ENCODE results near the gene SLC38A8.

Gene SLC38A8

GRCh38 chr16:83967838-83968305, 74.7 kb downstream of the SLC38A8 start, which contains the start of gene NECAB2:
Gene NECAB2 (plus strand): TSS chr16:83968244. CDS start chr16:83968649, 405 bp downstream.
- peak; percentile 49 for DNase-seq
- peak; percentile 52 for TF ChIP-seq CTCF (IDR thresholded peaks at IDR 0.05; ENCODE audit: low read depth, low read length)
- Histone ChIP-seq H3K4me3 (ENCODE audit: low read depth, low read length) (no peak within 1 kb of the TSS), H3K9me3 (ENCODE audit: severe bottlenecking) (no peaks in the 10 kb centered on the region), H3K27ac (no peak within 1 kb of the TSS), H3K36me3 (no peaks in the 10 kb centered on the region), H3K27me3 (ENCODE audit: insufficient read depth, low read depth, severe bottlenecking) (no peaks in the 10 kb centered on the region)

DNA sequence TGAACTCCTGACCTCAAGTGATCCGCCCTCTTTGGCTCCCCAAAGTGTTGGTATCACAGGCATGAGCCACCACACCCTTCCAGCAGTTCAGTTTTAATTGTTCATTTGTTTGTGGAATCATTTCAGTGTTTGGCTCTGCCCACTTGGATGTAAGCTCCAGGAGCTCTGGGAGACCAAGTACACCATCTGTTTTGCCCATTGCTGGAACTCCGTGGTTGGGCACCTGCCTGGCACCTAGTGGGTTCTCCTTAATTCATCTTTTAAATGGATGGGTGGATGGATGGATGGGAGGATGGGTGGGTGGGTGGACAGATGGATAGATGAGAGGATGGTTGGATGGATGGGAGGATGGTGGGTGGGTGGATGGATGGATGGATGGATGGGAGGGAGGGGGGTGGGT, 75.5 kb downstream of the SLC38A8 start:
- no peak for DNase-seq

GRCh38 chr16:83966153-83966696, 76.4 kb downstream of the SLC38A8 start:
- H3K36me3 ChIP-seq, result no peaks in the 10 kb centered on the region
- no peak overlapping the region for H3K27ac ChIP-seq
- DNase-seq, result no peak
- no peak for TF ChIP-seq CTCF (IDR thresholded peaks at IDR 0.05; ENCODE audit: low read depth, low read length)
- no peak overlapping the region for H3K4me3 ChIP-seq (ENCODE audit: low read depth, low read length)
- H3K27me3 ChIP-seq (ENCODE audit: insufficient read depth, low read depth, severe bottlenecking), result no peaks in the 10 kb centered on the region
- no peaks in the 10 kb centered on the region for H3K9me3 ChIP-seq (ENCODE audit: severe bottlenecking)

More for the DNA sequence above, 75.5 kb downstream of the SLC38A8 start:
- Histone ChIP-seq H3K9me3 (ENCODE audit: severe bottlenecking) (no peaks in the 10 kb centered on the region), H3K27me3 (ENCODE audit: insufficient read depth, low read depth, severe bottlenecking) (no peaks in the 10 kb centered on the region), H3K36me3 (no peaks in the 10 kb centered on the region), H3K4me3 (ENCODE audit: low read depth, low read length) (no peak overlapping the region), H3K27ac (no peak overlapping the region)
- no peak for TF ChIP-seq CTCF (IDR thresholded peaks at IDR 0.05; ENCODE audit: low read depth, low read length)

DNA sequence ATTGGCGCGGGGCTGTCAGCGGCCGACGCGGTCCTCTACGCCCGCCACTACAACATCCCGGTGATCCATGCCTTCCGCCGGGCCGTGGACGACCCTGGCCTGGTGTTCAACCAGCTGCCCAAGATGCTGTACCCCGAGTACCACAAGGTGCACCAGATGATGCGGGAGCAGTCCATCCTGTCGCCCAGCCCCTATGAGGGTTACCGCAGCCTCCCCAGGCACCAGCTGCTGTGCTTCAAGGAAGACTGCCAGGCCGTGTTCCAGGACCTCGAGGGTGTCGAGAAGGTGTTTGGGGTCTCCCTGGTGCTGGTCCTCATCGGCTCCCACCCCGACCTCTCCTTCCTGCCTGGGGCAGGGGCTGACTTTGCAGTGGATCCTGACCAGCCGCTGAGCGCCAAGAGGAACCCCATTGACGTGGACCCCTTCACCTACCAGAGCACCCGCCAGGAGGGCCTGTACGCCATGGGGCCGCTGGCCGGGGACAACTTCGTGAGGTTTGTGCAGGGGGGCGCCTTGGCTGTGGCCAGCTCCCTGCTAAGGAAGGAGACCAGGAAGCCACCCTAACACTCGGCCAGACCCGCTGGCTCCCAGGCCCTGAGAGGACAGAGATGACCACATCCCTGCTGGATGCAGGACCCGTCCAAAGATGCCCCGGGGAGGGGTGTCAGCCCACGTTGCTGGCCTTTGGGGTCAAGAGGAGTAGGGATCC, 77.0 kb downstream of the SLC38A8 start:
- no peak for DNase-seq
- no peak overlapping the region for H3K4me3 ChIP-seq (ENCODE audit: low read depth, low read length)
- no peaks in the 10 kb centered on the region for H3K36me3 ChIP-seq
- no peaks in the 10 kb centered on the region for H3K9me3 ChIP-seq (ENCODE audit: severe bottlenecking)
- no peaks in the 10 kb centered on the region for H3K27me3 ChIP-seq (ENCODE audit: insufficient read depth, low read depth, severe bottlenecking)
- no peak for TF ChIP-seq CTCF (IDR thresholded peaks at IDR 0.05; ENCODE audit: low read depth, low read length)
- no peak overlapping the region for H3K27ac ChIP-seq

DNA sequence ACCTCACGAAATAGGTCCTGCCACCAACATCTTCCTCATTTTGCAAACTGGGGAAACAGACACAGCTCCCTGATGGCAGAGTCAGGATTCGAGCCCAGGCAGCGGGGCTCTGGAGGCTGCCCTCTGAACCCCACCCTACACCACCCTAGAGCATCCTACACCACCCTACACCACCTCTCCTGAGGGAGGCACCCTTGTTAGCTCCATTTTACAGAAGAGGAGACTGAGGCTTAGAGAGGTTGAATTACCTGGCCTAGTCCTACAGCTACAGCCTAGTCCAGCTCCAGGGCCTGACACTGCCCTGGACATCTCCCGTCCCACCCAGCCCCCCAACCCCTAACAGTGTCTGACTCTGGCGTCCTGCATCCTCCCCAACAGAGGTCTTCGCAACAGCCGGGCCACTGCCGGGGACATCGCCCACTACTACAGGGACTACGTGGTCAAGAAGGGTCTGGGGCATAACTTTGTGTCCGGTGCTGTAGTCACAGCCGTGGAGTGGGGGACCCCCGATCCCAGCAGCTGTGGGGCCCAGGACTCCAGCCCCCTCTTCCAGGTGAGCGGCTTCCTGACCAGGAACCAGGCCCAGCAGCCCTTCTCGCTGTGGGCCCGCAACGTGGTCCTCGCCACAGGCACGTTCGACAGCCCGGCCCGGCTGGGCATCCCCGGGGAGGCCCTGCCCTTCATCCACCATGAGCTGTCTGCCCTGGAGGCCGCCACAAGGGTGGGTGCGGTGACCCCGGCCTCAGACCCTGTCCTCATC, 77.7 kb downstream of the SLC38A8 start:
- DNase-seq, result no peak
- no peak overlapping the region for H3K4me3 ChIP-seq (ENCODE audit: low read depth, low read length)

More for the DNA sequence above, 77.7 kb downstream of the SLC38A8 start:
- no peak for TF ChIP-seq CTCF (IDR thresholded peaks at IDR 0.05; ENCODE audit: low read depth, low read length)
- Histone ChIP-seq H3K27me3 (ENCODE audit: insufficient read depth, low read depth, severe bottlenecking) (no peaks in the 10 kb centered on the region), H3K27ac (no peak overlapping the region), H3K9me3 (ENCODE audit: severe bottlenecking) (no peaks in the 10 kb centered on the region), H3K36me3 (no peaks in the 10 kb centered on the region)
